CD1c-positive myeloid dendritic cell (primary cell): ENCODE results near the gene TP73.

ENCODE experiments used
- DNase-seq: peaks from one replicate; pipeline ENCODE4 v3.0.0-alpha.2; 2016; ENCODE audit errors: extremely low spot score

TP73 gene

DNA sequence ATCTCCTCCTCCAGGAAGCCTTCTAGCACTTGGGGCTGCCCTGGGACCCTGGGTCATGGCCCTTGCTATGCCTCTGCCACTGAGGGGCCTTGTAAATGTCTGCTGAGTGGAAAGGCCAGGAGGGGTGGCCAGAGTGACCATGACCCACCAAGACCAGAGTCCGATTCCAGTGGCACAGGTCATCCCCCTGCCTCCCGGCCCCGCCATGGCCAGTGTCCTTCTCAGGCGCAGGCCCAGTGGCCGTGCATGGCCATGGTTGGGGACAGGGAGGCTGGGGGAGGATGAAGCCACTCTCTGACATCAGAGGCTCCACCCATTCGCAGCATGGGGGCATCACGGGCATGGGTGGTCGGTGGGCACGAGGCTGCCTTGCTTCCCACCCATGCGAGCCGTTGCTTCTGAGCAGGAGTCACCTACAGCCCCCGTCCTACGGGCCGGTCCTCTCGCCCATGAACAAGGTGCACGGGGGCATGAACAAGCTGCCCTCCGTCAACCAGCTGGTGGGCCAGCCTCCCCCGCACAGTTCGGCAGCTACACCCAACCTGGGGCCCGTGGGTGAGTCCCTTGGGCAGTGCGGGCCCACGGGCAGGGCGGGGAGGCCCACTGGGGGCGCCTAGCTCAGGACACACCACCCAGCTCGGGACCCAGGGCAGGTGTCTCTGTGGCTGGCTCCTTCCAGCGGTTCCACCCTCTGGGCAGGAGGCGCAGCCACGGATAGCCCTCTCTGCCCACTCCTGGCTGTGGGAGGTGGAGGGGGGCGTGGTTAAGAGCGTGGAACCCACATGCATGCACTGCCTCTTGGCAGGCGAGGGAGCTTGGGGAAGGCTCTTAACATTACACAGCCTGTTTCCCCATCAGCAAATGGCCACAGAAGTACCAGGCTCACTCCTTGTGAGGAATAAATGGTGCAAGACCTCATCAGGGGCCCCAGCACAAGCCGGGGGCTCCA, 77.6 kb downstream of the TP73 start:
- DNase-seq, result no peak

DNA sequence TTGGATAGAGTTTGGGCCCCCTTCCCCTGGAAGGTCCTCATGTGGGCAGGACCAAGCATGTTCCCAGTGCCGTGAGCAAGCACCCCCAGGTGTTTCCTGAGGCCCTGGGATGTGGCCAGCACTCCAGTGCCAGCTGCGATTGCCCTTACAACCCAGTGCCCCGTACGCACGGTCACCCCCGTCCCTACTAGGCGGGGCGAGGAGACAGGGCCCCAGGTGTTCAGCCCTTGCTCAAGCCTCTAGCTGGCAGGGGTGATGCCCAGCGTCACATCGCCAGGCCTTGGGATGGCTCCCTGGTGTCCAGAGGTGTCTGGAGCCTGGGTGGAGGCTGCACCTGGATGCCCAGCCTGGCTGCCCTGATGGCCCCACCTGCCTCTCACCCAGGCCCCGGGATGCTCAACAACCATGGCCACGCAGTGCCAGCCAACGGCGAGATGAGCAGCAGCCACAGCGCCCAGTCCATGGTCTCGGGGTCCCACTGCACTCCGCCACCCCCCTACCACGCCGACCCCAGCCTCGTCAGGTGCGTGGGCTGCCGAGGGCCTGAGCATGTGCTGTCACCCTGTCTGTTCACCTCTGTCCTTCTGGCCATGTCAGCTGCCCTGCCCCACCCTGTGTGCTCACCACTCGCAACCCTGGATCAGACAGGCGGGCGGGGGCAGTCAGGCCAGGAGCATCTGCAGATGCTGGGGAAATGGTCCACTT, 78.4 kb downstream of the TP73 start:
- DNase-seq, result no peak

GRCh38 chr1:3731583-3732433, 79.5 kb downstream of the TP73 start:
- no peak for DNase-seq

- no peak for DNase-seq
Observed at GRCh38 chr1:3732434-3733093, 80.2 kb downstream of the TP73 start.

DNA sequence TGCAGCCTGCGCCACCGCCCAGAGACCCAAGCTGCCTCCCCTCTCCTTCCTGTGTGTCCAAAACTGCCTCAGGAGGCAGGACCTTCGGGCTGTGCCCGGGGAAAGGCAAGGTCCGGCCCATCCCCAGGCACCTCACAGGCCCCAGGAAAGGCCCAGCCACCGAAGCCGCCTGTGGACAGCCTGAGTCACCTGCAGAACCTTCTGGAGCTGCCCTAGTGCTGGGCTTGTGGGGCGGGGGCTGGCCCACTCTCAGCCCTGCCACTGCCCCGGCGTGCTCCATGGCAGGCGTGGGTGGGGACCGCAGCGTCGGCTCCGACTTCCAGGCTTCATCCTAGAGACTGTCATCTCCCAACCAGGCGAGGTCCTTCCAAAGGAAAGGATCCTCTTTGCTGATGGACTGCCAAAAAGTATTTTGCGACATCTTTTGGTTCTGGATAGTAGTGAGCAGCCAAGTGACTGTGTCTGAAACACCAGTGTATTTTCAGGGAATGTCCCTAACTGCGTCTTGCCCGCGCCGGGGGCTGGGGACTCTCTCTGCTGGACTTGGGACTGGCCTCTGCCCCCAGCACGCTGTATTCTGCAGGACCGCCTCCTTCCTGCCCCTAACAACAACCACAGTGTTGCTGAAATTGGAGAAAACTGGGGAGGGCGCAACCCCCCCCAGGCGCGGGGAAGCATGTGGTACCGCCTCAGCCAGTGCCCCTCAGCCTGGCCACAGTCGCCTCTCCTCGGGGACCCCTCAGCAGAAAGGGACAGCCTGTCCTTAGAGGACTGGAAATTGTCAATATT, 81.0 kb downstream of the TP73 start:
- DNase-seq, result no peak

DNA sequence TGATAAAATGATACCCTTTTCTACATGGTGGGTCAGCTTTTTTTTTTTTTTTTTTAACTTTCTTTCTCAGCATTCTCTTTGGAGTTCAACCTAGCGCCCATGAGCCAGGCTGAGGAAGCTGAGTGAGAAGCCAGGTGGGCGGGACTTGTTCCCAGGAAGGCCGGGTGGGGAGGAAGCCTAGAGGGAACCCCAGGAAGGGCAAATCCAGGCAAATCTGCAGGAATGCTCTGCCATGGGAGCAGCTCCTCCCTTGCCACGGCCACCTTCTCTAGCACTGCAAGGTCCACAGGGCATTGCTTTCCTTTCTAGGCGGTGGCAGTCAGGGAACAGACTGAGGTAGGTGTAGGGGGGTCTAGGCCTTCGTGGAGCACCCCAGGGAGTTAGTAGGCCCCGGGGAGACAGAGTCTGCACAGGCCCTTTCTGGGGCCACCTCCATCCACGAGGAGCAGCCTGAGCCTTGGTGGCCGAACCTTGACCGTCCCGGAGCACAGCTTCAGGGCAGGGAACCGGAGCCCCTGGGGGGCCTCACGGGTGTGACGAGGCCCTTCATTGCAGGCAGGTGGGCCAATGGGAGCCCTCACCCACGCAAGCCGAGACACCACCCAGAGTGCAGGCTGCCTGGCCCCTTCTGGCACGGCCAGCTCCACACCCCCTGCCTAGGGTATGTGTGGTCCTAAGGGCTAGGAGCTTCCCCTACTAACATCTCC, 81.7 kb downstream of the TP73 start:
- no peak for DNase-seq

- DNase-seq, result no peak
Observed at GRCh38 chr1:3734602-3735001, 82.3 kb downstream of the TP73 start.

DNA sequence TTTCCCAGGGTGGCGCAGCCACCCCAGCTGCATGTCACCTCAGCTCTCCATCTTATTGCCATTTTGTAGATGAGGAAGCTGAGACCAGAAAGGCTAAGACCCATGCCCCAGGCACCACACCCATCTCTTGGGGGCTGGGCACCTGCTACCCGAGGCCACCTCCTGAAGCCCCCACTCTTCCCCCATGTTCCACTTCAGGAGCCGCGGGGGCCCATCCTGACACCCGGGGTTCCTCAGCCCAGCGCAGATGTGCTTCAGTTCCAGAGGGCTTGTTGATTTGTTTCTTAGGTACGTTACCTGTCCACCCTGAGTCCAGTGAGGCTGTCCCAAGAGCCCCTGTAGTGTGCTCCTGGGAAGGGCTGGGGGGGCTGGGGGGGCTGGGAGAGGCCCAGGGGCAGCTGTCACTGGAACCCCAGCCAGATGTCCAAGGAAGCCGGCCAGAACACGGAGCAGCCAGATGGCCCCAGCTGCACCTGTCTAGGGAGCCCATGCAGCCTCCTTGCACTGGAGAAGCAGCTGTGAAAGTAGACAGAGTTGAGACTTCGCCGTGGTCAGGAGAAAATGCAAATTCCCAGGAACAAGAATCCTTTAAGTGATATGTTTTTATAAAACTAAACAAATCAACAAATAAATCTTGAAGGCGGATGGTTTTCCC, 82.8 kb downstream of the TP73 start:
- DNase-seq, result no peak

- no peak for DNase-seq
Observed at GRCh38 chr1:3735688-3736087, 83.4 kb downstream of the TP73 start.

GRCh38 chr1:3736131-3736561, 83.8 kb downstream of the TP73 start:
- no peak for DNase-seq

DNA sequence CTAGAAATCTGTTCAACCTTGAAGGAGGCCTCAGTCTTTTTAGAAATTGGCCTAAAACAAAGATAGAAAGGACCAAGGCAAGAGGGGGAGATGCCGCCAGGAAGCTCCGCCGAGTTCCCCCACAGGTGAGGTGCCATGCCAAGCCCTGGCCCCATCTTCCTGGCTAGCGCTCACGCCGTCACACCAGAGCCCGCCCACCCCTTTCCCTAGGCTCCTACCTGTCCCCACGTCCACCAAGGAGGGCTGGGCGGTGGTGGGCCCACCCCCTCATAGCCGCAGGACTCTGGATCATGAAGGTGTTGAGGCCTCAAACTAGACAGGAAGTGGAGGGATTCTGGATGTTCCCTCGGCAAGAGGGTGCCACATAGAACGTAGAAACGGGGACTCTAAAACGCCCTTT, 84.4 kb downstream of the TP73 start:
- DNase-seq, result no peak

- no peak for DNase-seq
Observed at GRCh38 chr1:3738943-3739342, 86.6 kb downstream of the TP73 start.

DNA sequence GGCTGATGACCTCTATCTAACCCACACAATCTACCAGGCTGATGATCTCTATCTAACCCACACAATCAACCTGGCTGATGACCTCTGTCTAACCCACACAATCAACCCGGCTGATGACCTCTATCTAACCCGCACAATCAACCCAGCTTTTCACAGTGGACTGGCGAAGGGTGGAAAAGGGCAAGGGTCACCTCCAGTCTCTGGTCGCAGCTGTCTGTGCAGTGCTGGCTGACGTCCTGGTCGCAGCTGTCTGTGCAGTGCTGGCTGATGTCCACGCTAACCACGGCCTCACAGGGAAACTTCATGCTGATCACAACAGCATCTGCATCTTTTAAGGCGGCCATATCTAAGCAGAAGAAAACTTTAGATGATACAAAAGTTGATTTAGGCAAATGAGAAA, 87.7 kb downstream of the TP73 start:
- DNase-seq, result no peak

- DNase-seq, result no peak
Observed at GRCh38 chr1:3740752-3741151, 88.4 kb downstream of the TP73 start.

DNA sequence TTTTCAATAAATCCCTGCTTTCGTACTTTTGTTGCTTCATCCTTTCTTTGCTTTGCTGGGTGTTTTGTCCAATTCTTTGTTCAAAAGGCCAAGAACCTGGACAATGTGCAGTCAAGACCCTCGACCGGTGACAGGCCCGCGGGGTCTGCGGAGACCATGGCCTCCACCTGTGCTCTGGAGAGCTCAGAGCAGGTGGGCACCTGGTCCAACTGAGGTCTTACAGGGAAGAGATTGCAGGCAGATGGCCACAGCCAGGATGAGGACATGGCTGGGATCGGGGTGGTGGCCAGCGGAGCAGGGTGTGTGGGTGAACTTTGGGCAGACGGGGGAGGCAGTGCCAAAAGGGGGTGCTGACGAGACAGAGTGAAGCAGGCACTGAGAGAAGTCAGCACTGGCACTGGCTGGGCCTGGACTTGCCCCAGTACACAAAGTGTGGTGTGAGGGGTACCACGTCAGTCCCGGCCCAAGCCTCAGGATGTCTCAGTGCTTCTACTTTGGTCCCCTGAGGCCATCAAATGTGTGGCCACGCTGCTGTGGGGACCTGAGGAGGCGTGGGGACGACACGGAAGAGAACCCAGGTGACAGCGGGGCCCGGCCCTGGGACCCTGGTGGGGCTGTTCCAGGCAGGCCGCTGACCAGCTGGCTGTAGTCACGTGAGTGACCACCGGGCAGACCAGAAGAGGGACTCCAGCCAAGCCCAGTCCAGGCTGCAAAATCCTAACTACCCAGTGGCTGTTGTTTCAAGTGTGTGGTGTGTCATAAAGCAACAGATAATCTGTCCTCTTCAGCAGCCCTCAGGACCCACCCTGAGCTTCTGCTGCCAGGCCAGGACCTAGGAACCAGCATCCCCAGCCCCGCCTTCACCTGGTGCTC, 89.5 kb downstream of the TP73 start:
- DNase-seq, result no peak

DNA sequence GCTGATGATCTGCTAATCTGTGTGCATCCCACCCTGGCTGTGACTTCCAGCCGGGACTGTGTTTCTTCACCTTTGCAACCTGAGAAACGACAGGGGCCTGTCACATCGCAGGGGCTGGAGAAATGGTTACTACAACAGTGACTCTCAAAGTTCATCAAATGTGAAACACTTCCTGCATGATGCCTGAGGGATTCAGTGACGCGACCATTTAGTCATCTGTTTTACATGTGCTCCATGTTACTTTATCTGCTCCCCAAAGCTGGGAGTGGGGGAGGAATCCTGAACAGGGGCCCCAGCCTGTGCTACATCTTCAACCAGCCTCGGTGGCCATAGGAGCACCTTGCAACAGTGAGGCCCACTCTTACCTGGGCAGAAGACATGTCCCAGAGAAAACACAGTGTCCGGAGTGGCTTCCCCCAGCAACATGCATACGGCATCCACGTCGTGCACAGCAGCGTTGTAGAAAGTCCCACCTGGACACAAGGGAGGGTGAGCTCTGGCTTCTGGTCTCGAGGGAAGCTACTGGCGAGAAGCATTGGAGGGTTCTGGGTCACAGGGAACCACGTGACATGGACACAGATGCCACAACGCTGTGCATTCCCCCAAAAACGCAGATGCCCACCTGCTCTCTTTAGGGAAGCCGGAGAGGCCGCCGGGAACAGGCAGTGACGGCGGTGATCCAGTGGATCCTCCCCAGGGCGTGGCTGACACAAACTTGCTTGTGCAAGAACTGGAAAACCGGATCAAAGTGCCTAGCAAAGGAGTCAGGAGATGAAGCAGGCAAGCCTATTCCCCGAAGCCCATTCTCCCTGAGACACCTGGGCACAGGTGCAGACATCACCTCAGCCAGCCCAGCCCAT, 90.4 kb downstream of the TP73 start:
- DNase-seq, result no peak

DNA sequence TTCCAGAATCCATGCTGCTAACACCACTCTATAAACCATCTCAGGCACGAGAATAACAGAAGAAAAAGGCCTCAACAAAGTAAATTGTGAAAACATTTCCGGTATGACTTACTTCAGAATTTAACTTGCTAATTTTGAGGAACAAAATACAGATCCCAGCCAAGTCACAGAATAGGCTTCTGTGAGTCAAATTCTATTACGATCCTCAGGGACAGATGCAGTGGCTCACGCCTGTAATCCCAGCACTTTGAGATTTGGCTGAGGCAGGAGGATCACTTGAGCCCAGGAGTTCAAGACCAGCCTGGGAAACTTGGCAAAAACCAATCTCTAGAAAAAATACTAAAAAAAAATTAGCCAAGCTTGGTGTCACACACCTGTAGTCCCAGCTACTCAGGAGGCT, 91.1 kb downstream of the TP73 start:
- no peak for DNase-seq

DNA sequence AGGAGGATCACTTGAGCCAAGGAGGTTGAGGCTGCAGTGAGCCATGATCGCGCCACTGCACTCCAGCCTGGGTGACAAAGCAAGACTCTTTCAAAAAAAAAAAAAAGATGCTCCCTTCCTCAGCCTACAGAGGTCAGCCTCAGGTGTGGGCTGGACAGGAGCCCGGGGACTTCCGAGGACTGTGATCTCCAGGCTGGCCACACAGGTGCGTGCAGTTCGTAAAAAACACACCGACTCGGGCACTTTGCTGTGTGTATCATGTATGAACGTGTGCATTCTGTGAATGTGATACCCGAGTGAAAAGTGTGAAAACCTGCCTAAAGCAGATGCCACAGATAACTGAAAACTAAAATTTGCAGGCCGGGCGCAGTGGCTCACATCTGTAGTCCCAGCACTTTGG, 91.5 kb downstream of the TP73 start:
- no peak for DNase-seq
